Stimulated activated CD4-positive, alpha-beta T cell treated with anti-CD3 and anti-CD28 coated beads, Interleukin-12 subunit alpha, Interleukin-12 subunit beta, amount 100 ng/mL, for 4 hours (primary cell): ENCODE data around the gene SAMD8.
"Not testable (repeated sequence)": the region's sequence is repeated elsewhere in the genome, so short reads cannot be mapped to it uniquely, and the experiment has no call there.

ENCODE experiments used
- DNase-seq: peaks from one replicate; pipeline ENCODE4 v3.0.0-alpha.2; 2020

Gene SAMD8

DNA sequence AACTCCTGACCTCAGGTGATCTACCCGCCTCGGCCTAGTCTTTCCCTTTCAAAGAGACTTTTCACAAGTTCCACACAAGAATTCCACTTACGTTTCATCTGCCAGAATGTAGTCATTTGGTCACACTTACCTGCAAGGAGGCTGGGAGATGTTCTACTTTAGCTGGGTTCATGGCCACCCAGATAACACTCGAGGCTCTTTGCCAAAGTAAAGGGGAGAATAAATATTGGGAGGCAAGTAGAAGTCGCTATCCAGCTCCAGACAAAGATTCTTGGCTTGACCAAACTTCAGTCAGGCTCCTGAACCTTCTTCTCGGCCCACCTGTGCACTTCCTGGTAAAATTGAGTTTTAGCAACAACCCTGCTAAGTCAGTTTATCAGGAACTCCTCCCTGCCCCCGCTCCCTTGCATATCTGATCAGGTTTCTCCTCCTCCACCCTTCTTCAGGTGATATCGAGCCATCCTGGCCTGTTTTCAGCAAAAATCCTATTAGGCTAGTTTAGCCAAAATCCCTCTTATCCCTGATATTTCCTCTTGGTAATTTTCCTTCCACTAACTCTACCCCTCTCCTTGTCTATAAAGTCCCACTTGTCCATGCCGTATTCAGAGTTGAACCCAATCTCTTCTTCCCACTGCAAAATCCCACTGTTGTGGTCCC, 25.1 kb upstream of the SAMD8 start:
- no peak for DNase-seq

DNA sequence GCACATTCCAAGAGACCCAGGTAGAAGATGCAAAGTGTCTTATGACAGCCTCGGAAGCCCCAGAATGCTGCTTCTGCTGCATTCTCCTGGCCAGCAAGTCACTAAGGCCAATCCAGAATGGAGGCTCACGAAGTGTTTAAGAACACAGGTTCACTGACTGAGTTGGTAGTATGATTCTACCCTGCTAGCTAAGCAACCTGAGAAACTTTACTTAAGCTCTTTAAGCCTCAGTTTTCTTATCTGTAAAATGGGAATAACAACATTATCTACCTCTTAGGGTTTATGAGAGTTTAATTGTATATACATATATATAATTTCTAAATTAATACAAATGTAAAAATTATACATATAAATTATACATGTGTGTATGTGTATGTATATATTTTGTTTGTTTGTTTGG, 22.8 kb upstream of the SAMD8 start:
- no peak for DNase-seq

GRCh38 chr10:75089634-75090033, 21.8 kb upstream of the SAMD8 start:
- DNase-seq = no peak

GRCh38 chr10:75091146-75091545, 20.3 kb upstream of the SAMD8 start:
- no peak for DNase-seq

GRCh38 chr10:75094465-75094864, 17.0 kb upstream of the SAMD8 start:
- no peak for DNase-seq

- DNase-seq = no peak
Observed at GRCh38 chr10:75095631-75096030, 15.8 kb upstream of the SAMD8 start.

- DNase-seq = no peak
Observed at GRCh38 chr10:75096749-75097148, 14.7 kb upstream of the SAMD8 start.

DNA sequence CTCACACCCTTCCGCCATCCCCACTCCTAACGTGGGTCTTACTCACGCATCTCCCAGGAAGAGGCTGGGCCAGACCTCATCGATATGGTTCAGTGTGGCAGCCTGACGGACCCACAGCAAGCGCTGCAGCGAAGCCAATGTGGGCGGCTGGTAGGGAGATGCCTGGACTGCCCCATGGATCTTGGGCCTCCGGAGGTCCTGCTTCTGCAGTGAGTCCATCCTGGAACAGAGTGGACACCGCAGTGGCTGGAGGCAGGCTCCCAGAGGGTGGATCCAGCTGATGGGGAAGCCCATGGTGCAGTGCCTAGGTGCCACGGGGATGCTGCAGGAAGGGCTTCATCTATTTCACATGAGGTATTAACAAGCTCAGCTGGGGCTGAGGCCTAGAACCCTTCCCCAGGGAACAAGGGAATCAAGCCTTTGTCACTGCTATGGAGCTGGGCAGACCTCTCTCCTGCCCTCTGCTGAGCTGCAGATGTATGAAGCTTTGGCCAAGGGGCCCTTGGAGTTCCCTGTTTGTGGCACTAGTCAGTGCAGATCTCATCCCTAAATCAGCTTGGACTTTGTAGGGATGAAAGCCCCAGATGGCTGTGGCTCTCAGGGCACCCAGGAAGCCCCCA, 13.7 kb upstream of the SAMD8 start:
- DNase-seq = no peak

- DNase-seq = no peak
Observed at GRCh38 chr10:75098902-75099673, 12.4 kb upstream of the SAMD8 start.

GRCh38 chr10:75099952-75100763, 11.3 kb upstream of the SAMD8 start:
- DNase-seq = peak; percentile 83

GRCh38 chr10:75100764-75101291, 10.6 kb upstream of the SAMD8 start:
- no peak for DNase-seq

DNA sequence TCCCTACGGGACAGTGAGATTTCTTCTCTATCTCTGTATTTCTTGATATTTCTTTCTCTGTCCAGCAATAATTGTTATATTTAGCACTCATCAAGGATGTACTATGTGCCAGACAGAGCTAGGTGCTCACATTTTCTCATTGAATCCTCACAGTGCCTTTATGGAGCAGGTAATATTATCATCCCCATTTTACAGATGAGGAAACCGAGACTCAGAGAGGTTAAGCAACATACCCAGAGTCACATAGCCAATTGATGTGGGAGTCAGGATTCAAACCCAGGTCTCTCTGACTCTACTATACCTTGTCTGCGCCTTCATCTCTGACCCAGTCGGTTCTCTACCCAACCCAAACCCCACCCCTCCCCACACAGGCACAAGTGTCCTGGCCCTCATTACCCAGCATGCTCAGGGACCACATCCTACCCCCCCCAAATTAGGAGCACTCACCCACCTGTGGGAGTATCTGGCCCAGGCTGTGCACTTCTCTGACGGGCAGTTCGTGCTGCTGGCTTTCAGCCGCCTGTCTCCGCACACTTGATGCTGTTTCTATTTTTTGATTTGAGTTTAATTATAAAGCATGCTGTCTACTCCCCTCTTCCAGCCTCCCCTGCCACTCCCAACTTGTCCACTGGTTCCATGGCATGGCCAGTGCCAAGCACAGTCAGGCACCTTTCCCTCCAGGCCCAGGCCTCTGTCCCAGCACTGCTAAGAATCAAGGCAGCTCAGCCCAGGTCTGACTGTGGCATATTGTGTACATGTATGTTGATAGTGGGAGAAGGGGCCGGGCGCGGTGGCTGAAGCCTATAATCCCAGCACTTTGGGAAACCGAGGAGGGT, 9.8 kb upstream of the SAMD8 start:
- DNase-seq = no peak

GRCh38 chr10:75102830-75103673, 8.4 kb upstream of the SAMD8 start:
- no peak for DNase-seq

GRCh38 chr10:75103881-75104686, 7.4 kb upstream of the SAMD8 start:
- DNase-seq = no peak

DNA sequence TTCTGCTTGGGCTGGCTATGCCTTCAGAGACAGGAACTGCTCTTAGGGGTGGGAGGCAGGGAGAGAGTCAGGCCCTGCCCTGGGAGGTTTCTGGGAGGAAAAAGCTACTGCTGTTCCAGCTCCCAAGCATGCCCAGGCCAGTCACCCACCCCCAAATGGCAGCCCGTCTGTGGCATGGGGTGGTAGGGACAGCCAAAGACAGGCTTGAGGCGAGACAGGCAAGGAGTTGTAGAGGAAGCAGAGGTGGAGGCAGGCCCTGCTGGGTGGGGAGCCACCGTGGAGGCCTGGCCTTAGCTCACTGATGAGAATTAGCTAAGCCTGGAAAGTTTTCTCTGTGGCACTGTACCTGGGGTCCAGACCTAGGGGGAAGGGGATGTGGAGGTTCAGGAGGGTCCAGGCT, 6.6 kb upstream of the SAMD8 start:
- no peak for DNase-seq

DNA sequence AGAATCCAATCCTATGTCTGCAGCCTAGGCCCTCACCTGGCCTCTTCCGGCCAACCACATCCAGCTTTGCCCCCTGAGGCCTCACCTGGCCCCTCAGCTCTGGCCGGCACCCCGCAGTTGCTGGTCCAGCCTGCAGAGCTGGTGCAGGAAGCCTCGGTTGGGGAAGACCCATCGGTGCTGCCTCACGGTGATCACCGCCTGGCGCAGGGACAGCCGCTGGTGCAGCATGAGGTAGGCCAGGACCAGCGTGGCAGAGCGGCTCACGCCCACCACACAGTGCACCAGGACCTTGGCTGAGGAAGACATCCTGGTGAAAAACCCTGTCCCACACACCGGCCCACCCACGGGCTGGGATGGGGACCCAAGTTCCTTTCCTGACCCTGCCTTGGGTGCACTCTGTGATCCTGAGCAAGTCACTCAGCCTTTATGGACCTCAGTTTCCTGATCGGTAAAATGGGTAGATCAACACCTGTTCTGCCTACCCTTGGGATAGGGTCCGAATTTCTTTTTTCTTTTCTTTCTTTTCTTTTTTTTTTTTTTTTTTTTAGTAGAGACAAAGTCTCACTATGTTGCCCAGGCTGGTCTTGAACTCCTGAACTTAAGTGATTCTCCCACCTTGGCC, 5.8 kb upstream of the SAMD8 start:
- DNase-seq = no peak

GRCh38 chr10:75106242-75106641, 5.2 kb upstream of the SAMD8 start:
- DNase-seq = no peak

DNA sequence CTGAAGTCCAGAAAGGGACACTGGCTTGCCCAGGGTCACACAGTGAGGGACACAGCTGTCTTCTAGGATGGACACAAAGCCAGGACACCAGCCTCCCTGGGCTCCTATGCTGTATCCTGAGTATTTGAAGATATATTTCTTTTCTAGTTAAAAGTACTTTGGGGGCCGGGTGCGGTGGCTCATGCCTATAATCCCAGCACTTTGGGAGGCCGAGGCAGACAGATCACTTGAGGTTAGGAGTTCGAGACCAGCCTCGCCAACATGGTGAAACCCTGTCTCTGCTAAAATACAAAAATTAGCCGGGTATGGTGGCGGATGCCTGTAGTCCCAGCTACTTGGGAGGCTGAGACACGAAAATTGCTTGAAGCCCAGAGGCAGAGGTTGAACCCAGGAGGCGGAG, 4.6 kb upstream of the SAMD8 start:
- not testable (repeated sequence) for DNase-seq

- DNase-seq = no peak
Observed at GRCh38 chr10:75107756-75108683, 3.4 kb upstream of the SAMD8 start.
